ENCODE data around the gene CTBP1.

- TF ChIP-seq EZH2 (IDR thresholded peaks at IDR 0.05; ENCODE audit: borderline replicate concordance, insufficient read depth, low read depth, low read length, poor library complexity, severe bottlenecking) (no peak), CTCF (IDR thresholded peaks at IDR 0.05) (no peak)
Observed at GRCh38 chr4:1259966-1260365, 11.0 kb upstream of the CTBP1 start.
